Caco-2 (cell line): ENCODE data around the gene SUPT3H. TPM values are rescaled to one million over a fixed set of nuclear protein-coding genes. Genes with fewer than 3 reads are reported as not detected.

ENCODE experiments used
- BruUV-seq: library from RNA; stranded (reverse); fragments of 400-500 nt; replicated peaks from 2 replicates; lab custom pipeline; 2021; lab: Mats Ljungman, UMichigan
- CTCF ChIA-PET: fragments of 300-600 bp; sonication (Branson Sonifier 250); formaldehyde crosslinking; loops from one replicate; lab custom pipeline; 2022; ENCODE audit warnings: antibody characterized with exemption; lab: Charles Lee
- POLR2A ChIA-PET: fragments of 300-600 bp; sonication (Branson Sonifier 250); formaldehyde crosslinking; loops from one replicate; lab custom pipeline; 2022; ENCODE audit warnings: antibody characterized with exemption; lab: Charles Lee
- DNase-seq, 2 experiments: peaks; one replicate each; pipeline versions ENCODE4 v3.0.0 to v3.0.0-alpha.2; 2020 to 2022
- H3K27me3 ChIP-seq: replicated peaks from 2 replicates; pipeline ENCODE4 v1.6.0; 2011; ENCODE audit warnings: low read length; ENCODE audit not compliant: control insufficient read depth, insufficient read depth
- H3K36me3 ChIP-seq: 2 replicates; pipeline ENCODE4 v1.5.1; 2011; ENCODE audit warnings: low read length; ENCODE audit not compliant: control insufficient read depth, insufficient read depth
- H3K4me1 ChIP-seq: fragments of 250-450 bp; sonication (Bioruptor Pico); 2 replicates; pipeline ENCODE4 v1.5.1; 2020; ENCODE audit warnings: mild to moderate bottlenecking
- H3K4me3 ChIP-seq: 2 replicates; pipeline ENCODE4 v1.5.1; 2011; ENCODE audit warnings: low read depth, mild to moderate bottlenecking, control low read depth, low read length
- H3K9me3 ChIP-seq: fragments of 250-450 bp; sonication (Bioruptor Pico); 2 replicates; pipeline ENCODE4 v1.5.1; 2020; ENCODE audit warnings: mild to moderate bottlenecking, moderate library complexity
- H3K27ac Mint-ChIP-seq: one replicate; pipeline ENCODE4 v1.8.0; 2022; ENCODE audit warnings: mixed read lengths; ENCODE audit not compliant: unreplicated experiment
- H3K27me3 Mint-ChIP-seq: one replicate; pipeline ENCODE4 v1.8.0; 2022; ENCODE audit warnings: mixed read lengths; ENCODE audit not compliant: insufficient read depth, unreplicated experiment
- H3K36me3 Mint-ChIP-seq: one replicate; pipeline ENCODE4 v1.8.0; 2022; ENCODE audit warnings: mild to moderate bottlenecking, mixed read lengths; ENCODE audit not compliant: insufficient read depth, unreplicated experiment
- H3K4me1 Mint-ChIP-seq: one replicate; pipeline ENCODE4 v1.8.0; 2022; ENCODE audit warnings: low read depth, mixed read lengths; ENCODE audit not compliant: unreplicated experiment
- H3K4me3 Mint-ChIP-seq: one replicate; pipeline ENCODE4 v1.8.0; 2022; ENCODE audit warnings: mild to moderate bottlenecking, moderate library complexity, mixed read lengths; ENCODE audit not compliant: unreplicated experiment
- H3K9me3 Mint-ChIP-seq: one replicate; pipeline ENCODE4 v1.8.0; 2022; ENCODE audit warnings: mixed read lengths; ENCODE audit not compliant: unreplicated experiment
- intact Hi-C: fragments of 100-400 bp; cut with micrococcal nuclease; formaldehyde crosslinking; loops from one replicate; pipeline ENCODE4 v1.10.0; 2022; ENCODE audit not compliant: unreplicated experiment
- total RNA-seq: library from RNA; stranded (reverse); gene quantifications from 2 replicates; pipeline ENCODE4 v1.2.3, GENCODE V29; 2022
- TF ChIP-seq, protein P1 (sequence below), 2 experiments: fragments of 200-600 bp in 1 of 2; IDR thresholded peaks; 1 replicate in 1 of 2; 2 replicates in 1 of 2; pipeline versions ENCODE4 v1.5.1 to v1.8.0; 2011 to 2022; ENCODE audit warnings: antibody characterized with exemption in 1 of 2, control low read depth in 1 of 2, inconsistent platforms in 1 of 2, low read depth in 1 of 2, low read length in 1 of 2, mild to moderate bottlenecking in 1 of 2, moderate library complexity in 1 of 2; ENCODE audit not compliant: insufficient read depth in 1 of 2, severe bottlenecking in 1 of 2, unreplicated experiment in 1 of 2

Gene SUPT3H
- total RNA-seq, 1 experiment from 2014 or later: 13.2 TPM

DNA sequence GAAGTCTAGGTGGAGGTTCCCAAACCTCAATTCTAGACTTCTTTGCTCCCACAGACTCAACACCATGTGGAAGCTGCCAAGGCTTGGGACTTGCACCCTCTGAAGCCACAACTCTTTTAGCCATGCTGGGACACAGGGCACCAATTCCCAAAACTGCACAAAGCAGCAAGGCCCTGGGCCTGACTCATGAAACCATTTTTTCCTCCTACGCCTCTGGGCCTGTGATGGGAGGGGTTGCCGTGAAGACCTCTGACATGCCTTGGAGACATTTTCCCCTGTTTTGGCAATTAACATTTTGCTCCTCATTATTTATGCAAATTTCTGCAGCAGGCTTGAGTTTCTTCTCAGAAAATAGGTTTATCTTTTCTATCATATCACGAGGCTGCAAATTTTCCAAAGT, 405.0 kb downstream of the SUPT3H start:
- Mint-ChIP-seq H3K27me3 (no peaks in the 10 kb centered on the region), H3K27ac (no peak overlapping the region), H3K4me3 (no peak overlapping the region), H3K4me1 (no peaks in the 10 kb centered on the region), H3K36me3 (no peaks in the 10 kb centered on the region), H3K9me3 (peaks cover 10% of the 10 kb centered on the region)
- POLR2A ChIA-PET: no interaction called here
- H3K4me3 ChIP-seq: no peak overlapping the region
- no TSS peak for BruUV-seq
- TF ChIP-seq, protein P1, sequence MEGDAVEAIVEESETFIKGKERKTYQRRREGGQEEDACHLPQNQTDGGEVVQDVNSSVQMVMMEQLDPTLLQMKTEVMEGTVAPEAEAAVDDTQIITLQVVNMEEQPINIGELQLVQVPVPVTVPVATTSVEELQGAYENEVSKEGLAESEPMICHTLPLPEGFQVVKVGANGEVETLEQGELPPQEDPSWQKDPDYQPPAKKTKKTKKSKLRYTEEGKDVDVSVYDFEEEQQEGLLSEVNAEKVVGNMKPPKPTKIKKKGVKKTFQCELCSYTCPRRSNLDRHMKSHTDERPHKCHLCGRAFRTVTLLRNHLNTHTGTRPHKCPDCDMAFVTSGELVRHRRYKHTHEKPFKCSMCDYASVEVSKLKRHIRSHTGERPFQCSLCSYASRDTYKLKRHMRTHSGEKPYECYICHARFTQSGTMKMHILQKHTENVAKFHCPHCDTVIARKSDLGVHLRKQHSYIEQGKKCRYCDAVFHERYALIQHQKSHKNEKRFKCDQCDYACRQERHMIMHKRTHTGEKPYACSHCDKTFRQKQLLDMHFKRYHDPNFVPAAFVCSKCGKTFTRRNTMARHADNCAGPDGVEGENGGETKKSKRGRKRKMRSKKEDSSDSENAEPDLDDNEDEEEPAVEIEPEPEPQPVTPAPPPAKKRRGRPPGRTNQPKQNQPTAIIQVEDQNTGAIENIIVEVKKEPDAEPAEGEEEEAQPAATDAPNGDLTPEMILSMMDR (IDR thresholded peaks at IDR 0.05; ENCODE audit: insufficient read depth in 1 of 2, low read depth in 1 of 2, low read length in 1 of 2, severe bottlenecking in 1 of 2, unreplicated experiment in 1 of 2): no peak
- H3K4me1 ChIP-seq: no peaks in the 10 kb centered on the region
- CTCF ChIA-PET: no interaction called here
- peaks cover 16% of the 10 kb centered on the region; the same call in 1 of the 2 replicates for H3K9me3 ChIP-seq
- intact Hi-C loops: no loop called here
- no peak for DNase-seq
- no peaks in the 10 kb centered on the region for H3K27me3 ChIP-seq
- no peaks in the 10 kb centered on the region for H3K36me3 ChIP-seq

GRCh38 chr6:44969446-44970185, 408.1 kb downstream of the SUPT3H start:
- TF ChIP-seq, protein P1 (IDR thresholded peaks at IDR 0.05; ENCODE audit: insufficient read depth in 1 of 2, low read depth in 1 of 2, low read length in 1 of 2, severe bottlenecking in 1 of 2, unreplicated experiment in 1 of 2): no peak
- POLR2A ChIA-PET: no interaction called here
- H3K4me1 Mint-ChIP-seq: no peaks in the 10 kb centered on the region

GRCh38 chr6:44967481-44967880, 410.3 kb downstream of the SUPT3H start:
- no peaks in the 10 kb centered on the region for H3K27me3 Mint-ChIP-seq
- TF ChIP-seq, protein P1 (IDR thresholded peaks at IDR 0.05; ENCODE audit: insufficient read depth in 1 of 2, low read depth in 1 of 2, low read length in 1 of 2, severe bottlenecking in 1 of 2, unreplicated experiment in 1 of 2): no peak
- no peak overlapping the region for H3K4me3 Mint-ChIP-seq
- H3K36me3 Mint-ChIP-seq: no peaks in the 10 kb centered on the region
- no TSS peak for BruUV-seq
- H3K27ac Mint-ChIP-seq: no peak overlapping the region
- H3K27me3 ChIP-seq: no peaks in the 10 kb centered on the region
- intact Hi-C loops: no loop called here
- CTCF ChIA-PET: no interaction called here
- H3K4me1 Mint-ChIP-seq: no peaks in the 10 kb centered on the region
- H3K36me3 ChIP-seq: no peaks in the 10 kb centered on the region
- POLR2A ChIA-PET: no interaction called here
- no peak for DNase-seq
- H3K9me3 Mint-ChIP-seq: no peaks in the 10 kb centered on the region
- H3K9me3 ChIP-seq: peaks cover 3% of the 10 kb centered on the region; the same call in 1 of the 2 replicates
- H3K4me1 ChIP-seq: no peaks in the 10 kb centered on the region
- no peak overlapping the region for H3K4me3 ChIP-seq

More at GRCh38 chr6:44969446-44970185, 408.1 kb downstream of the SUPT3H start:
- no peaks in the 10 kb centered on the region for H3K27me3 ChIP-seq
- peaks cover 16% of the 10 kb centered on the region; the same call in 1 of the 2 replicates for H3K9me3 ChIP-seq
- no peaks in the 10 kb centered on the region for H3K36me3 ChIP-seq
- no peaks in the 10 kb centered on the region for H3K4me1 ChIP-seq
- CTCF ChIA-PET: no interaction called here
- Mint-ChIP-seq H3K9me3 (peaks cover 10% of the 10 kb centered on the region), H3K36me3 (no peaks in the 10 kb centered on the region), H3K27ac (no peak overlapping the region), H3K27me3 (no peaks in the 10 kb centered on the region), H3K4me3 (no peak overlapping the region)
- no peak for DNase-seq
- H3K4me3 ChIP-seq: no peak overlapping the region
- intact Hi-C loops: no loop called here
- BruUV-seq: no TSS peak
